BE2C (cell line): ENCODE results near the gene CLTCL1. TPM values are rescaled to one million over a fixed set of nuclear protein-coding genes. Genes with fewer than 3 reads are reported as not detected.
A peak's percentile ranks its signal among the peaks of the same experiment; 100 is the strongest.

Experiments
- DNase-seq: peaks from one replicate; pipeline ENCODE4 v3.0.0-alpha.2; 2020
- H3K27me3 ChIP-seq: fragments of 250-450 bp; sonication (Bioruptor Pico); 2 replicates; pipeline ENCODE4 v1.5.1; 2020; ENCODE audit warnings: mild to moderate bottlenecking
- H3K36me3 ChIP-seq: fragments of 250-450 bp; sonication (Bioruptor Pico); 2 replicates; pipeline ENCODE4 v1.5.1; 2020; ENCODE audit warnings: mild to moderate bottlenecking
- H3K4me1 ChIP-seq: fragments of 250-450 bp; sonication (Bioruptor Pico); 2 replicates; pipeline ENCODE4 v1.5.1; 2020
- H3K4me3 ChIP-seq: 2 replicates; pipeline ENCODE4 v1.5.1; 2011; ENCODE audit warnings: low read depth, low read length
- H3K9me3 ChIP-seq: fragments of 250-450 bp; sonication (Bioruptor Pico); 2 replicates; pipeline ENCODE4 v1.5.1; 2020
- CTCF ChIP-seq: IDR thresholded peaks from 2 replicates; pipeline ENCODE4 v1.5.1; 2012; ENCODE audit warnings: mild to moderate bottlenecking, low read depth, low read length
- polyA plus RNA-seq: library from polyadenylated mRNA; unstranded; fragments of >200 nt; gene quantifications from one replicate; pipeline ENCODE4 v1.2.1, GENCODE V29; 2012; ENCODE audit warnings: low read depth, missing spikeins; ENCODE audit not compliant: insufficient read length, insufficient read depth

The CLTCL1 gene
- 0.76 TPM for polyA plus RNA-seq

DNA sequence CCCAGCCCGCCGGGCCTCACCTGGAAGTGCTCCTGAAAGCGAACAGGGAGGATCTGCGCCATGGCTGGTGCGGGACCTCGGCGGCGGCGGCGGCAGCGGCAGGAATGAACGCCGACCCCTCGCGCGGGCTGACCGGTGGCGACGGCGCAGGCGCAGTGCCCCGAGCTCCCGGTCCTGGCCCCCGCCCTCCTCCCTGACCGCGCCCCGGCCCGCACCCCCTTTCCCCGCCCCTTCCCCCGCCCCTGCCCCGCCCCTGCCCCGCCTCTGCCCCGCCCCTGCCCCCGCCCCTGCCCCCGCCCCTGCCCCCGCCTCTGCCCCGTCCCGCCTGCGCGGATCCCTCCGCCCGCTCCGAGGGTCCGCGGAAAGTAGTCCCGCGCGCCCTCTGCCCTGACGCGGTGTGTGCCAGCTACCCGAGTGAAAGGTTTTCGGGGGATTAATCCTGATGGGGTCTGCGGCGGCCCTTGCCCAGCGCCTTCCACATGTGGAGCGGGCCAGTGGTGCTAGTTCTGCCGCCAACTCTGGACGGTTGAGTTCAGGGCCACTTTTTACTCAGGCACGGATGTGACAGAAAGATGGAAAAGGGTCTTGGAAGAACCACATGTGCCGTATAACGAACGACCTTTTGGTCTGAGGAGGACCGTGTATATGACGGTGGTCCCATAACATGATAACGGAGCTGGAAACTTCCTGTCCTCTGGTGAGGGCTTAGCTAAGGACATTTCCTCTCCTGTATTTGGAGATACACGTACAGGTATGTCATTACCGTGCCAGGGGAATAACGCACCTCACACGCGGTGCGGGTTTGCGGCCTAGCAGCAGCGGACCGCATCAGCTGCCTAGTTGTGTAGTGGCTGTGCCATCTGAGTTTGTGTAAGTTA is at the start of gene CLTCL1:
Gene CLTCL1, minus strand, starts transcription at position 140 of the 878 bp plus-strand sequence. Its CDS starts 78 bp downstream, at position 62.
- TF ChIP-seq CTCF = no peak
- Histone ChIP-seq H3K9me3 (no peaks in the 10 kb centered on the region), H3K36me3 (no peaks in the 10 kb centered on the region; the same call in 1 of the 2 replicates), H3K4me3 (peak within 1 kb of the TSS; percentile 65), H3K4me1 (no peaks in the 10 kb centered on the region), H3K27me3 (peaks cover 13% of the 10 kb centered on the region)
- peak; percentile 91 for DNase-seq

DNA sequence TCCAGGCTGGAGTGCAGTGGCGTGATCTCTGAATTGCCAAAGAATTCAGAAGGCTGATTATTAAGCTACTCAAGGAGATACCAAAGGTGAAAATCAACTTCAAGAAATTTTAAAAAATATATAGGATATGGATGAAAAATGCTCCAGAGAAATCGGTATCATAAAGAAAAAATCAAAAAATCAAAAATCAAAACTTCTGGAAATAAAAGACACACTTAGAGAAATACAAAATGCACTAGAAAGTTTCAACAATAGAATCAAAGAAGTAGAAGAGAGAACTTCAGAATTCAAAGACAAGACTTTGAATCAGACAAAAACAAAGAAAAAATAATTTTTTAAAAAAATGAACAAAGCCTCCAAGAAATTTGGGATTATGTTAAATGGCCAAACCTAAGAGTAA is 45.6 kb upstream of the CLTCL1 start:
- no peak for DNase-seq
- peaks cover 53% of the 10 kb centered on the region for H3K36me3 ChIP-seq

GRCh38 chr22:19336133-19337075 is 44.9 kb upstream of the CLTCL1 start:
- Histone ChIP-seq H3K4me3 (no peak overlapping the region), H3K27me3 (no peaks in the 10 kb centered on the region), H3K4me1 (no peaks in the 10 kb centered on the region), H3K9me3 (no peaks in the 10 kb centered on the region), H3K36me3 (peaks cover 57% of the 10 kb centered on the region)
- DNase-seq = no peak
- no peak for TF ChIP-seq CTCF

More for the DNA sequence above, 45.6 kb upstream of the CLTCL1 start:
- no peaks in the 10 kb centered on the region for H3K27me3 ChIP-seq
- H3K4me3 ChIP-seq = no peak overlapping the region
- H3K4me1 ChIP-seq = no peaks in the 10 kb centered on the region
- no peaks in the 10 kb centered on the region for H3K9me3 ChIP-seq
- TF ChIP-seq CTCF = no peak

- no peaks in the 10 kb centered on the region for H3K27me3 ChIP-seq
- peaks cover 59% of the 10 kb centered on the region for H3K36me3 ChIP-seq
- H3K4me1 ChIP-seq = no peaks in the 10 kb centered on the region
- no peak overlapping the region for H3K4me3 ChIP-seq
- H3K9me3 ChIP-seq = no peaks in the 10 kb centered on the region
- no peak for DNase-seq
- TF ChIP-seq CTCF = no peak
Observed at GRCh38 chr22:19331975-19332374, 40.5 kb upstream of the CLTCL1 start.

DNA sequence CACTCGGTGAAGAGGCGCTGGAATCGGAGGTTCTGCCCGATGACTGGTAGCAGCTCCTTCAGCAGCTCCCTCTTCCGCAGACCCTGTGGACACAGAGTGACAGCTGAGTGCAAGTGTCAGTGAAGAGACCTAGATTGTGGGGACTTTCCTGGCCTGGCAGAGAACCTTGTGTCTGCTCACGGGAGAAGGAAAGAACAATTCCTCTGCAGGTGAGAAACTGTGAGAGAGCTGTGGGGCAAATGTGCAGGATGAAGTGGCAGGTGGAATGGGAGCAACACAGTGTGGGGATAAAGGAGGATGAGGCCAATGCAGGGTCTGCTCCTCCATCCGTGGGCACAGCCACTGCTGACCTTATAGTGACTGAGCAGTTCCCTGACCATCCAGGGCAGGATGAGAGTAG is 40.0 kb upstream of the CLTCL1 start:
- Histone ChIP-seq H3K4me3 (no peak overlapping the region), H3K4me1 (no peaks in the 10 kb centered on the region), H3K9me3 (no peaks in the 10 kb centered on the region), H3K27me3 (no peaks in the 10 kb centered on the region), H3K36me3 (peaks cover 55% of the 10 kb centered on the region)
- no peak for TF ChIP-seq CTCF
- DNase-seq = no peak
